Epidermal melanocyte (primary cell): ENCODE results near the gene C17orf113.
A peak's percentile ranks its signal among the peaks of the same experiment; 100 is the strongest.
"Not testable (repeated sequence)": the region's sequence is repeated elsewhere in the genome, so short reads cannot be mapped to it uniquely, and the experiment has no call there.

Experiments
- DNase-seq: peaks from one replicate; pipeline ENCODE4 v3.0.0; 2011; ENCODE audit warnings: low spot score; ENCODE audit not compliant: insufficient read length

Gene C17orf113

GRCh38 chr17:42016941-42017865 is 33.2 kb downstream of the C17orf113 start, which contains the start of gene DNAJC7:
Gene DNAJC7 (minus strand): TSS chr17:42017439. CDS start chr17:42017416, 23 bp downstream.
- peak; percentile 91 for DNase-seq

- DNase-seq = no peak
Measured at GRCh38 chr17:42016411-42016831, 34.0 kb downstream of the C17orf113 start.

GRCh38 chr17:42013740-42014139 is 36.7 kb downstream of the C17orf113 start:
- not testable (repeated sequence) for DNase-seq

- DNase-seq = not testable (repeated sequence)
Measured at GRCh38 chr17:42012363-42012762, 38.0 kb downstream of the C17orf113 start.

- no peak for DNase-seq
Measured at GRCh38 chr17:42010898-42011516, 39.4 kb downstream of the C17orf113 start.

GRCh38 chr17:42010266-42010680 is 40.1 kb downstream of the C17orf113 start:
- DNase-seq = not testable (repeated sequence)

- DNase-seq = no peak
Measured at GRCh38 chr17:42009170-42009569, 41.2 kb downstream of the C17orf113 start.

- no peak for DNase-seq
Measured at GRCh38 chr17:42005166-42005565, 45.2 kb downstream of the C17orf113 start.

- DNase-seq = no peak
Measured at GRCh38 chr17:42002792-42003301, 47.6 kb downstream of the C17orf113 start.

- DNase-seq = no peak
Measured at GRCh38 chr17:42002175-42002791, 48.1 kb downstream of the C17orf113 start.

GRCh38 chr17:42001729-42002128 is 48.7 kb downstream of the C17orf113 start:
- no peak for DNase-seq

- DNase-seq = no peak
Measured at GRCh38 chr17:42000413-42001133, 49.8 kb downstream of the C17orf113 start.

GRCh38 chr17:41998497-41998896 is 51.9 kb downstream of the C17orf113 start:
- no peak for DNase-seq

- no peak for DNase-seq
Measured at GRCh38 chr17:41996855-41997164, 53.6 kb downstream of the C17orf113 start.

- no peak for DNase-seq
Measured at GRCh38 chr17:41992576-41992975, 57.8 kb downstream of the C17orf113 start.

- no peak for DNase-seq
Measured at GRCh38 chr17:41989702-41990419, 60.5 kb downstream of the C17orf113 start.

- DNase-seq = no peak
Measured at GRCh38 chr17:41988418-41988817, 62.0 kb downstream of the C17orf113 start.
